SIG-M5 treated with dmso at 0.1 percent for 504 hours (cell line): Measurements from ENCODE around the gene HSPA4L.

Experiments
- DNase-seq: peaks from one replicate; lab custom pipeline; 2025; ENCODE audit not compliant: unreplicated experiment; lab: John Stamatoyannopoulos, UW

The HSPA4L gene

GRCh38 chr4:127782275-127783025 lies at the start of gene HSPA4L:
TSS of gene HSPA4L (plus strand) at chr4:127782322. CDS start at chr4:127782551, 229 bp downstream.
- DNase-seq: peak; percentile 68

GRCh38 chr4:127732623-127733328 lies 49.3 kb upstream of the HSPA4L start:
- peak; percentile 46 for DNase-seq

DNA sequence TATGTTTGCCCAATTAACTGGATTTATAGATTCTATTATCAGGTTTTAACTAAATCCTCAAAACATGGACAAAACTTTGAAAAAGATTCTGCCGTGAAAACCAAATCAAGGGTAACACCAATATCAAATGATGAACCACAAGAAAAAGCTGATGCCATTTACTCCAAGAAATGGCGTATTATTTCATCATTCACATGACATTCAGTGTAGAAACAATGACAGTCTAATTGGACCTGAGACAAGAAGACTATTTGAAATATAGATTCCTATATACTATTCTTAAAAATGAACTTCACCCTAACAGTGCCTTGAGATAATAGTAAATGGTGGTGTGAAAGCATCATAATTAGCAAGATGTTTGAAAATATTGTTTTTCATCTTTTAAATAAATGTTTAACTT lies 47.1 kb upstream of the HSPA4L start:
- no peak for DNase-seq

DNA sequence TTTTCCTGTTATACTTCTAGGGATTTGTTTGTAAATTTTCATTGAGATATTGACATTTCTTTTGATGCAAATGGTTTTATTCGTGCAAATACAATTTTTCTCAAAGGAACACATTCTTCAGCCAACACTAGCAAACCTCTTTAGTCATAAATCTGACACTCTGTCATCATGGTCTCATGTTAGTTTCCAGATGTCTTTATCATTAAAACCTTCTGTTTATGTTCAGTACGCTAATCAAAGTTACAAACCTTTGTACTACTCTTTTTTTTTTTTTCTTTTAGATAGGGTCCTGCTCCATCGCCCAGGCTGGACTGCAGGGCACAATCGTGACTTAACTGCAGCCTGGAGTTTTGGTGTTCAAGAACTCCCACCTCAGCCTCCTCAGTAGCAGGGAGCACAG lies 44.8 kb upstream of the HSPA4L start:
- DNase-seq: no peak

- DNase-seq: no peak
Observed at GRCh38 chr4:127741247-127741646, 40.9 kb upstream of the HSPA4L start.

- DNase-seq: no peak
Observed at GRCh38 chr4:127747883-127748282, 34.2 kb upstream of the HSPA4L start.

- DNase-seq: no peak
Observed at GRCh38 chr4:127748957-127749356, 33.2 kb upstream of the HSPA4L start.

DNA sequence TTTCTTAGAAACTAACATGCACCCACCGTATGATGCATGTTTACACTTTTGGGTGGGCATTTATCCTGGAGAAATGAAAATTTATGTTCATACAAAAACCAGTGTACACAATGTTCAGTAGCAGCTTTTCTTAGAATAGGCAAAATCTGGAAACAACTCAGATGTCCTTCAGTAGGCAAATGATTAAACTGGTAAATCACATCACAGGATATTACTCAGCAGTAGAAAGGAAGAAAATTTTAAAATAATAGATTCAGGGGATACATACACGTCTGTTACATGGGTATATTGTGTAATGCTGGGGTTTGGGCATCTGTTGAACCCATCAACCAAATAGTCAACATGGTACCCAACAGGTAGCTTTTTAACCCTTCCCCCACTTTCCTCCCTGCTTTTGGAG lies 25.2 kb upstream of the HSPA4L start:
- no peak for DNase-seq

DNA sequence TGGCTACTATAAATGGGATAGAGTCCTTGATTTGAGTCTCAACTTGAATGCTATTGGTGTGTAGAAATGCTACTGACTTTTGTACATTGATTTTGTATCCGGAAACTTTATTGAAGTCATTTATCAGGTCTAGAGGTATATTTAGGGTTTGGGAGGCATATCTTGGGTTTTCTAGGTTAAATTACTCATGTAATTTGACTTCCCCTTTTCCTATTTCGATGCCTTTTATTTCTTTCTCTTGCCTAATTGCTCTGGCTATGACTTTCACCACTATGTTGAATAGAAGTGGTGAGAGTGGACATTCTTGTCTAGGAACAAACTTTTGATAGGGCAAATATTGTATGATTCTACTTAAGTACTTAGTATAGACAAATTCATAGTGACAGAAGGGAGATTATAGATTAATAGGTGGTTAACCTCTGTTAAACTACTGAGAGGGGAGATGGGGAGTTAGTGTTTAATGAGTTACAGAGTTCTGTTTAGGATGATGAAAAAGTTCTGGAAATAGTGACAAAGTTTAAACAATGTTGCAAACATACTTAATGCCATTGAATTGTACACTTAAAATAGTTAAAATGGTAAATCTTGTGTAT lies 22.8 kb upstream of the HSPA4L start:
- DNase-seq: peak; percentile 15

DNA sequence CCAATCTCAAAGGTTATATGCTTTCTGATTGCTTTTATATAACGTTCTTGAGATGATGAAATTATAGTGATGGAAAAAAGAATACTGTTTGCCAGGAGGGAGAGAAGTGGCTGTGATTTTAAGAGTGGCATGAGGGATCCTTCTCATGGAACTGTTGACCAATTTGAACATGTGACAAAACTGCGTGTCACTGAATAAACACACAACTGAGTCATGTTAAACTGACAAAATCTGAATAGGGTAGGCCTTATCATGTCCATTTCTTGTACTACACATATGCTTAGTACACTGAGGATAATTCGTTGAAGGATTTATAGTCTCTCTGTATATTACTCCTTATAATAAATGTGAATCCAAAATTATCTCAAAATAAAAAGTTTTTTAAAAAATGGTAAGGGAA lies 22.2 kb upstream of the HSPA4L start:
- DNase-seq: no peak

DNA sequence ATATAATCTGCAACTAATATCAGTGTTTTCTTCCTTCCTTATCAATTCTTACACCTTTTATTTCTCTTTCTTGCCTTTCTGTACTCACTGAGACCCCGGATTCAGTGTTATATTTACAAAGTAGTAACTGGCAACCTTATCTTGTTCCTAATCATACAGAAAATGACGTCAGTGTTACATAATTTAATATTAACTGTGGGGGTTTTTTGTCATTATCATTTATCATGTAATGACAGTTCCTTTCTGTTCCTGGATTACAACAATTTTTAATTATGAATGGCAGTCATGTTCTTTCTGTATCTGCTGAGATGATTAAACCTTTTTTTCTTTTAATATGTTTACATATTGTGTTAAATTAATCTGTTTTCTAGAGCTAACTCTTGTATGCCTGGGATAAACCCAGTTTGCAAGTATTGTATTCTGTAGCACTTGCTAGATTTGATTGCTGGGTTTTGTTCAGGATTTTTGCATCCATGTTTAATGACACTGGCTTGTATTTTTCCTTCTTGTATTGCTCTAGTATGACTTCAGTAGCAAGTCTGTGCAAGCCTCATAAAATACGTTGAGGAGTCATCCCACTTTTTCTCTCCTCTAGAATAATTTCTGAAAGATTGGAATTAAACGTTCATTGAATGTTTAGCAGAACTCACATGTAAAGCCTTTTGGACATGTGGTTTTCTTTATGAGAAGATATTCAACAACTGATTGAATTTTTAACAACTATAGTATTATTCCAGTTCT lies 10.4 kb upstream of the HSPA4L start:
- DNase-seq: no peak

DNA sequence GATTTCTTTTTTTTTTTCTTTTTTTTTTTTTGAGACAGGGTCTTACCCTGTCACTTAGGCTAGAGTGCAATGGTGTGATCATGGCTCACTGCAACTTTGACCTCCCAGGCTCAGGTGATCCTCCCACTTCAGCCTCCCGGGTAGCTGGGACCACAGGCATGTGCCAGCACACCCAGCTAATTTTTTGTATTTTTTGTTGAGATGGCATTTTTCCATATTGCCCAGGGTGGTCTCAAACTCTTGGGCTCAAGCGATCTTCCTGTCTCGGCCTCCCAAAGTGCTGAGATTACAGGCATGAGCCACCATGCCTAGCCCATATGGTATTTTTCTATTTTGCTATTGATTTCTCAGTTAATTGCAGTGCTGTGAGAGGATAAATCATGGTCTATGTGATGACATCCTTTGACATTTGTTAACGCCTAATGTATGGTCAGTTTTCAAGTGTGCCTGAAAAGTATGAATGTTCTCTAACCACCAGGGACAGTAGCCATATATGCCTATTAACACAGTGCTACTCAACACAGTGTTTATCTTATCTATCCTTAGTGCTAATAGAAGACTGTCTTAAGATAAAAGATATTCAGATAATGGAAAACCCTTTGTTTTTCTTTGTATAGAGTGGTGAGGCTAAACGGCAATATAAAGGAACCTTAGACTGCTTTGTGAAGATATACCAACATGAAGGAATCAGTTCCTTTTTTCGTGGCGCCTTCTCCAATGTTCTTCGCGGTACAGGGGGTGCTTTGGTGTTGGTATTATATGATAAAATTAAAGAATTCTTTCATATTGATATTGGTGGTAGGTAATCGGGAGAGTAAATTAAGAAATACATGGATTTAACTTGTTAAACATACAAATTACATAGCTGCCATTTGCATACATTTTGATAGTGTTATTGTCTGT lies 9.1 kb upstream of the HSPA4L start:
- no peak for DNase-seq

GRCh38 chr4:127775843-127776242 lies 6.3 kb upstream of the HSPA4L start:
- DNase-seq: no peak

- no peak for DNase-seq
Observed at GRCh38 chr4:127776620-127777019, 5.5 kb upstream of the HSPA4L start.

DNA sequence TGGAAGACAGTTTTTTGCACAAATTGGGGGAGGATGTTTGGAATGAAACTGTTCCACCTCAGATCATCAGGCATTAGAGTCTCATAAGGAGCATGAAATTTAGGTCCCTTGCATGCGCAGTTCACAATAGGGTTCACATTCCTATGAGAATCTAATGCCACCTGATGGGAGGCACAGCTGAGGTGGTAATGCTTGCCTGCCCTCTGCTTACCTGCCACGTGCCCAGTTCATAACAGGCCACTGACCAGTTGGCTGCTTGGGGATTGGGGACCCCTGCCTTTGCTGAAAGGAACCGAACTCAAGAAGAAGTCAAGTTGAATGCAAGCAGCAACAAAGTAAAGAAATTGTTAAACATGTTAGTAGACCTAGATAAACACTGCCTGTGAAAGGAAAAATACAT lies 4.6 kb upstream of the HSPA4L start:
- DNase-seq: no peak

GRCh38 chr4:127778102-127778501 lies 4.0 kb upstream of the HSPA4L start:
- no peak for DNase-seq

- no peak for DNase-seq
Observed at GRCh38 chr4:127780598-127780997, 1.5 kb upstream of the HSPA4L start.

GRCh38 chr4:127781300-127782024 lies 660 bp upstream of the HSPA4L start:
- DNase-seq: no peak

DNA sequence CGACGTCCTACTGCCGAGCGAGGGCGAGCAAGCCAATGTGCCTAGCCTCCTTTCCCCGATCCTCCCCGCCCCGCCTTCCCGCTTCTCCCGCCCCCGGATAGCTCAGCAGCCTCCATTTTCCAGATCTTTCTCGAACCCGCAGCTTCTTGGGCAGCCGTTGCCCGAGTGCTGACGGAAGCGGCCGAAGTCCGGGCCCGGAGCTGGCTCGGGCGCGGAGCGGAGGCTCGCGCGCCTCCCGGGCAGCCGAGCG lies 172 bp upstream of the HSPA4L start:
- peak; percentile 74 for DNase-seq
